Thyroid gland (tissue), 4 donors: ENCODE measurements around the gene IFFO2.

Experiments
- CTCF ChIP-seq, 6 experiments: fragments of 200-600 bp in 3 of 6; fragments of 450-650 bp in 3 of 6; sonication (generic) in 3 of 6; IDR thresholded peaks; one replicate each; pipeline ENCODE4 v1.5.1; 2016 to 2019; ENCODE audit warnings: antibody characterized with exemption in 6 of 6, mild to moderate bottlenecking in 2 of 6, inconsistent platforms in 1 of 6, moderate library complexity in 1 of 6
- POLR2A ChIP-seq, 2 donors: fragments of 450-650 bp; IDR thresholded peaks; one replicate each; pipeline ENCODE4 v1.6.1; 2017; ENCODE audit warnings: antibody characterized with exemption in 2 of 2, mild to moderate bottlenecking in 2 of 2, moderate library complexity in 1 of 2

GRCh38 chr1:18919197-18919905, 37.1 kb downstream of the IFFO2 start:
- TF ChIP-seq CTCF (IDR thresholded peaks at IDR 0.05) (no peak), POLR2A (IDR thresholded peaks at IDR 0.05) (no peak)
